DOHH2 (cell line): ENCODE data around the gene PLXNA3.

Experiments
- H3F3A ChIP-seq: fragments of 200-600 bp; sonication (generic), shearing (Covaris generic); 2 replicates; pipeline ENCODE4 v1.6.0; 2016; ENCODE audit warnings: antibody characterized with exemption, mild to moderate bottlenecking; ENCODE audit not compliant: control insufficient read depth, insufficient read depth
- H3K27ac ChIP-seq: fragments of 200-600 bp; sonication (generic); 2 replicates; pipeline ENCODE4 v1.5.1; 2014; ENCODE audit warnings: low read depth, mild to moderate bottlenecking, low read length, moderate library complexity
- H3K27me3 ChIP-seq: fragments of 200-600 bp; sonication (generic); 2 replicates; pipeline ENCODE4 v1.6.1; 2014; ENCODE audit warnings: mild to moderate bottlenecking, low read length, mixed read lengths; ENCODE audit not compliant: control insufficient read depth
- H3K36me3 ChIP-seq: fragments of 200-600 bp; sonication (generic); 2 replicates; pipeline ENCODE4 v1.6.1; 2014; ENCODE audit warnings: mild to moderate bottlenecking, low read length, moderate library complexity, mixed read lengths; ENCODE audit not compliant: control insufficient read depth
- H3K4me1 ChIP-seq: fragments of 200-600 bp; sonication (generic); 2 replicates; pipeline ENCODE4 v1.6.1; 2014; ENCODE audit warnings: mild to moderate bottlenecking, low read length, mixed read lengths; ENCODE audit not compliant: control insufficient read depth
- H3K4me2 ChIP-seq: fragments of 200-600 bp; sonication (generic); 2 replicates; pipeline ENCODE4 v1.6.0; 2014; ENCODE audit warnings: mild to moderate bottlenecking, low read length, moderate library complexity
- H3K4me3 ChIP-seq: fragments of 200-600 bp; sonication (generic); 2 replicates; pipeline ENCODE4 v1.5.1; 2014; ENCODE audit warnings: mild to moderate bottlenecking, low read length, mixed read lengths
- H3K79me2 ChIP-seq: fragments of 200-600 bp; sonication (generic); 2 replicates; pipeline ENCODE4 v1.6.1; 2014; ENCODE audit warnings: mild to moderate bottlenecking, low read length, mixed read lengths; ENCODE audit not compliant: control insufficient read depth
- H3K9me2 ChIP-seq: fragments of 200-600 bp; sonication (generic); replicated peaks from 2 replicates; pipeline ENCODE4 v1.6.1; 2014; ENCODE audit warnings: mild to moderate bottlenecking, low read length, mixed read lengths; ENCODE audit not compliant: control insufficient read depth
- H3K9me3 ChIP-seq: fragments of 200-600 bp; sonication (generic); 2 replicates; pipeline ENCODE4 v1.6.1; 2014; ENCODE audit warnings: antibody characterized with exemption, low read length, mixed read lengths; ENCODE audit not compliant: control insufficient read depth, insufficient read depth
- H4K20me1 ChIP-seq: fragments of 200-600 bp; sonication (generic); 2 replicates; pipeline ENCODE4 v1.6.0; 2014; ENCODE audit warnings: low read depth, mild to moderate bottlenecking, antibody characterized with exemption, low read length, moderate library complexity; ENCODE audit not compliant: control insufficient read depth, insufficient read depth
- EZH2phosphoT487 ChIP-seq: fragments of 200-600 bp; sonication (generic); IDR thresholded peaks from 2 replicates; pipeline ENCODE4 v1.6.1; 2017; ENCODE audit warnings: borderline replicate concordance, mild to moderate bottlenecking, antibody characterized with exemption, low read length, moderate library complexity, mixed read lengths
- TF ChIP-seq, protein P1 (sequence below): fragments of 200-600 bp; sonication (generic); IDR thresholded peaks from one replicate; pipeline ENCODE4 v1.5.1; 2014; ENCODE audit warnings: antibody characterized with exemption, mild to moderate bottlenecking, low read depth, low read length; ENCODE audit not compliant: poor library complexity, severe bottlenecking

PLXNA3 gene

DNA sequence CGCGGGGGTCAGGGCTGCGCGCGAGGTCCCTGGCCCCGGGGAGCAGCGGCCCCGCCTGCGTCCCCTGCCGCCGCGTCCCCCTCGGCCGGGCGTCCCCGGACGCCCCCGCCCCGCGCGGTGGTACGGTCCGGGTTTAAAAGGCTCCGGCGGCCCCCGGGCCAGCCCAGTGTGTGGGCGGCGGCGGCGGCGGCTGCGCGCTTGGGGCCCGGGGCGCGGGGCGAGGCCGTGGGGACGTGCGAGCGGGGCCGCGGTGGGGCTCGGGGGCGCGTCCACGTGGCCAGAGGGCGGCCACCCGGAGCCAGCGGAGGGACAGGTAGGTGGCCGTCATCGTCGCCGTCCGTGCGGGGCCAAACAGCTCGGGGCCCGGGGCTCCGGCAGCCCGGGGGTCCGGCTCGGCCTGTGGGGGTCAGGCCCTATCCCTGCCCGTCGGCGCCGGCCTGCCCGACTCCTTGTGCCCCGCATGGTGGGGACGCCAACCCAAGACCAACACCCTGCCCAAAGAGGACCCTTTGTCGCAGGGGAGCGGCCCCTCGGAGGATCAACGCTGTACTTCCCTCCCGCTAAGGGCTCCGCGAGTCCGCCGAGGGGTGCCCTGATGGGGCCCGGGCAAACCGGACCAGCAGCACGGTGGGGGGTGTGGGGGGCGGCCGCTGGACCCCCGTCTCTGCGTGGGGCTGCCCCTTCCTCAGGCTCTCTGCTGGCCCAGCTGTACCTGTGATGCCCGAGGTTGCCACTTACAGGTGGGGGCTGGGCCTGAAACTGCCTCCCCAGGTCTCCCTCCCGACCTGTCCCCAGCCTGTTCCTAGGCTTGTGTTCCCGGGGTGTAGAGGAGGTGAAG, at the start of gene PLXNA3:
Gene PLXNA3 (plus strand): TSS at position 166 of the 838 bp plus-strand sequence. CDS start 1,903 bp downstream, outside the sequence.
- Histone ChIP-seq H3K4me1 (peaks cover 11% of the 10 kb centered on the region), H3K36me3 (no peaks in the 10 kb centered on the region), H3K27ac (no peak within 1 kb of the TSS), H3K9me3 (no peaks in the 10 kb centered on the region), H3K4me3 (peak within 1 kb of the TSS; percentile 80), H3F3A (no peaks in the 10 kb centered on the region), H3K9me2 (no peaks in the 10 kb centered on the region), H3K4me2 (peak within 1 kb of the TSS; percentile 75), H3K27me3 (no peaks in the 10 kb centered on the region), H3K79me2 (peaks cover 14% of the 10 kb centered on the region), H4K20me1 (no peaks in the 10 kb centered on the region)
- TF ChIP-seq, protein P1, sequence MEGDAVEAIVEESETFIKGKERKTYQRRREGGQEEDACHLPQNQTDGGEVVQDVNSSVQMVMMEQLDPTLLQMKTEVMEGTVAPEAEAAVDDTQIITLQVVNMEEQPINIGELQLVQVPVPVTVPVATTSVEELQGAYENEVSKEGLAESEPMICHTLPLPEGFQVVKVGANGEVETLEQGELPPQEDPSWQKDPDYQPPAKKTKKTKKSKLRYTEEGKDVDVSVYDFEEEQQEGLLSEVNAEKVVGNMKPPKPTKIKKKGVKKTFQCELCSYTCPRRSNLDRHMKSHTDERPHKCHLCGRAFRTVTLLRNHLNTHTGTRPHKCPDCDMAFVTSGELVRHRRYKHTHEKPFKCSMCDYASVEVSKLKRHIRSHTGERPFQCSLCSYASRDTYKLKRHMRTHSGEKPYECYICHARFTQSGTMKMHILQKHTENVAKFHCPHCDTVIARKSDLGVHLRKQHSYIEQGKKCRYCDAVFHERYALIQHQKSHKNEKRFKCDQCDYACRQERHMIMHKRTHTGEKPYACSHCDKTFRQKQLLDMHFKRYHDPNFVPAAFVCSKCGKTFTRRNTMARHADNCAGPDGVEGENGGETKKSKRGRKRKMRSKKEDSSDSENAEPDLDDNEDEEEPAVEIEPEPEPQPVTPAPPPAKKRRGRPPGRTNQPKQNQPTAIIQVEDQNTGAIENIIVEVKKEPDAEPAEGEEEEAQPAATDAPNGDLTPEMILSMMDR = no peak
- no peak for TF ChIP-seq EZH2phosphoT487

DNA sequence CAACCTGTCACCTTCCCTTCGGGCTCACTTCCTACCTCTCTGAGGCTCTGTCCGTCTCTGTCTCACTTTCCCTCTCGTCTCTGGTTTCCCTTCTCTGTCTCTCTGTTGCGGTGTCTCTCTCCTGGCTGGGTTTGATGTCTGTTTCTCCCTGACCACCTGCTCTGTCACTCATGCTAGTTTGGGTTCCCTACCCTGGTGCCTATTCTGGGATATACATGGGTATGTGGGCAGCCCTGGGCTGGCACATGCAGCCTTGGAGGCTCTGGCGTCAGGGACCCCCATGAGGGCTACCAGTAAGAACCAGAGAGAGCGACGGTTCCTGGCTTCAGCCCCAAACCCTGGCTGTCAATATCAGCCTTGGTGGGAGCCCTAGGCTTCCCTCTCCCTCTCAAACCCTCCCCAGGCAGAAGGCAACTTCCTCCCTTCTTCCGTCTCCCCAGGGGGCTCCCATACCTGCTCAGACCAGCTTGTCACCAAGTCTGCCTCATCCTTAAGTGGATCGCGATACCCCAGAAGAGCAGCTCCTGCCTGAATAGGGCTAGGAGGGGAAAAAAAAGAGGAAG, 49.3 kb upstream of the PLXNA3 start:
- H3K4me3 ChIP-seq = no peak overlapping the region

DNA sequence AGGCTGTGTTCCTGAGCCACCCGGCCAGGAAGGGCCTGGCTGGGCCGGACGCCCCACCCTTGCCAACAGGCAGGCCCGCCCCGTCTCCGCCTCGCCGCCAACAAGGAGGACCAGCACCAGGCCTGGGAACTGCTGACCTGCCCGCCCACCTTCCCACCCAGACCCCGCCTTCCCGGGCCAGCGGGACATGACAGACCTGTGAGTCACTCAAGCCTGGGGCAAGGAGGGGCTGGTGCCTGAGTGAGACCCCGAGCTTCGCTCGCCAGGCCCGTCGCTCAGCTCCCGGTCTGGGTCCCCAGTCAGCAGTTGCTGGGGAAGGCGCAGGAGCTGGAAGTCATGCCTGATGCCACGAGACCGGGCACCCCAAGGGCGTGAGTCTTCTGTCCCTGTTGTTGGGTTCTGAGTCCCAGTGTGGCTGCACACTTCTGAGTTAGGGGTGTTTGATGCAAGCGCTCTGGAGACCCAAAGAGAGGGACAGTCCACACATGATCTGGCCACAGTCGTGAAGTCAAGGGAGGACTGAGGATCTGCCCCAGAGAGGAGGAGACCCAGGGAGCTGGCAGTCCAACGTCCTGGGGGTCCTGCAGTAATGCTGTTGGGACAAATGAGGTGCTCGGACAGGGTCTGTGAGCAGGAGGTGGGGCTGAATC, 48.7 kb upstream of the PLXNA3 start, which contains the start of gene DNASE1L1:
Gene DNASE1L1 (minus strand): TSS at position 33 of the 650 bp plus-strand sequence. CDS start 3,686 bp downstream, outside the sequence.
- no peaks in the 10 kb centered on the region for H3F3A ChIP-seq
- peak within 1 kb of the TSS; percentile 34 for H3K4me2 ChIP-seq
- no peak for TF ChIP-seq EZH2phosphoT487
- TF ChIP-seq, protein P1 = no peak
- no peaks in the 10 kb centered on the region for H3K9me3 ChIP-seq
- no peaks in the 10 kb centered on the region for H4K20me1 ChIP-seq
- no peak within 1 kb of the TSS for H3K27ac ChIP-seq
- H3K79me2 ChIP-seq = peaks cover 10% of the 10 kb centered on the region; the same call in 1 of the 2 replicates
- H3K9me2 ChIP-seq = no peaks in the 10 kb centered on the region
- H3K4me3 ChIP-seq = no peak within 1 kb of the TSS
- no peaks in the 10 kb centered on the region for H3K36me3 ChIP-seq
- H3K4me1 ChIP-seq = peaks cover 14% of the 10 kb centered on the region
- no peaks in the 10 kb centered on the region for H3K27me3 ChIP-seq

More for the DNA sequence above, 49.3 kb upstream of the PLXNA3 start:
- H3F3A ChIP-seq = no peaks in the 10 kb centered on the region
- peaks cover 10% of the 10 kb centered on the region; the same call in 1 of the 2 replicates for H3K79me2 ChIP-seq
- H3K27ac ChIP-seq = no peak overlapping the region
- H3K9me2 ChIP-seq = no peaks in the 10 kb centered on the region
- H3K36me3 ChIP-seq = no peaks in the 10 kb centered on the region
- no peaks in the 10 kb centered on the region for H3K27me3 ChIP-seq
- TF ChIP-seq EZH2phosphoT487 = no peak
- TF ChIP-seq, protein P1 = no peak
- H3K9me3 ChIP-seq = no peaks in the 10 kb centered on the region
- H4K20me1 ChIP-seq = no peaks in the 10 kb centered on the region
- H3K4me1 ChIP-seq = peaks cover 14% of the 10 kb centered on the region
- H3K4me2 ChIP-seq = 0 out of 2 replicates have a peak overlapping the region, but pooled peaks have one; percentile 34
